HG02840 (cell line): ENCODE measurements around the gene GRHL3.

ENCODE experiments used
- ATAC-seq: cut with Tn5 transposase; IDR thresholded peaks from one replicate; pipeline ENCODE4 v1.9.1; 2021; ENCODE audit warnings: mild to moderate bottlenecking, moderate library complexity, moderate number of reproducible peaks; ENCODE audit not compliant: unreplicated experiment, low FRiP score

The GRHL3 gene

DNA sequence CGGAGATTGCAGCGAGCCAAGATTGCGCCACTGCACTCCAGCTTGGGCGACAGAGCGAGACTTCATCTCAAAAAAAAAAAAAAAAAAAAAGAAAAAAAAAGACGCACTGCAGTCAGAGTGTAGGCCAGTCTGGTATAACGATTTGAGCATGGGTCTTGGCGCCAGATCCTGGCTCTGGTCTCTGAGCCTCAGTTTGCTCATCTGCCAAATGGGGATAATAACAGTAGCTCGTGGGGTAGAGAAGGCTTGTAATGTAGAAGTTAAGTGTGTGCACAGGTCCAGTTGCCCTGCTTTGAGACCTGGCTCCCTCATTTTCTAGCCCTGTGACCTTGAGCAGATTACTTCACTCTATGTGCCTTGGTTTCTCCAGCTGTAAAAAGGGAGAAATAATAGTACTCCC lies 26.3 kb upstream of the GRHL3 start:
- ATAC-seq = no peak

DNA sequence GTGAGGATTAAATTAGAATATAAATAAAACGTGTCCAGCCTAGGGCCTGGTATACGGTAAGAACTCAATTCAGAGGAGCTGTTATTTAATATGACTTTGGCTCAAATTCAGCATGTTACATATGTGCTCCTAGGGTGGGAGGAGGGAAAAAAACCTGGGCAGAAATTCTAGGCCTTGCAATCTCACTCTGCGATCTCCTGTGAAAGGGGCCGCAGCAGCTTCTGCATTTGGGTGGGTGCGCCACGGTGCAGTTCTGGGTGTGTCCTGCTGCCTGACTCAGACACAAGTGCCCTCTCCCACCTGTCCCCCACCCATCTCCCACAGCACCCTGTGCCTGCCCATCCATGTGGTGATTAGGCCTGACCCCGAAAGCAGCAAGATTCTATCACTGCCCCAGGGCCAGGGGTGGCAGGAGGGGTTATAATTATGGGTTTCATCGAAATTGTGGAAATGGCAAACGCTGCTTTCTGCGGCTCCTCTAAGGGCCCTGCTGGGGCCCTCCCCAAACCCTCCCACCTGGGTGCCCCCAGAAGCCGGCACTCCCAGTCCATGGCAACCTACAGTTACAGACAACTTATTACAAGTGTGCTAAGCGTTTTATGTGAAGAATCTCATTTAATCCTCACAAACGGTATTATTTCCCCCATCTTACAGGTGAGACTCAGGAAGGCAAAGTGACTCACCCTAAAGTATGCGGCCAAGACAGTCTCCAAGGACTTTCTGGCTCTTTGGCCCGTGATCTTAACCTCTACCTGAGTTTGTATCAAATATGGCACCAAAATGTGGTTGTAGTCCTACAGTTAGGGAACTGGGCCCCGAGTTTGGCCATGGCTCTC lies 25.5 kb upstream of the GRHL3 start:
- ATAC-seq = no peak

DNA sequence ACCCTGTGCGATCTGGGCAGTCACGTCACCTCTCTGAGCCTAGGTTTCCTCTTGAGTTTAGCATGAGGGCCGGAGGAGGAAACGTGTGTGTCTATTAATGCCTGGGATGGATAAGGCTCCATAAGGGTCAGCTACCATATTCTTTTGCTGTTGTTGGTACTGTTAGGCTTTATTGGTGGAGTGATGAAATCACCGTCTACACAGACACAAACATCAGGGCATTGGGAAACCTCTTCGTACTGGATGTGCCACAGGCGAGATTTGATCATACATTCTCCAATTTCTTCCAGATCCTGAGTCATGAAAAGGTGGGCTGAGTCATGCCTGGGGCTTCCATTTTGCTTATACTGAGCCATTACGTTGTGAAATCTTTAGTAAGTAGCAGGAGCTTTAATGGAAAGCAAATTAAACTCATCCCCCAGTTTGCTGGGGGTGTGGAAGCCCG lies 24.9 kb upstream of the GRHL3 start:
- ATAC-seq = no peak

DNA sequence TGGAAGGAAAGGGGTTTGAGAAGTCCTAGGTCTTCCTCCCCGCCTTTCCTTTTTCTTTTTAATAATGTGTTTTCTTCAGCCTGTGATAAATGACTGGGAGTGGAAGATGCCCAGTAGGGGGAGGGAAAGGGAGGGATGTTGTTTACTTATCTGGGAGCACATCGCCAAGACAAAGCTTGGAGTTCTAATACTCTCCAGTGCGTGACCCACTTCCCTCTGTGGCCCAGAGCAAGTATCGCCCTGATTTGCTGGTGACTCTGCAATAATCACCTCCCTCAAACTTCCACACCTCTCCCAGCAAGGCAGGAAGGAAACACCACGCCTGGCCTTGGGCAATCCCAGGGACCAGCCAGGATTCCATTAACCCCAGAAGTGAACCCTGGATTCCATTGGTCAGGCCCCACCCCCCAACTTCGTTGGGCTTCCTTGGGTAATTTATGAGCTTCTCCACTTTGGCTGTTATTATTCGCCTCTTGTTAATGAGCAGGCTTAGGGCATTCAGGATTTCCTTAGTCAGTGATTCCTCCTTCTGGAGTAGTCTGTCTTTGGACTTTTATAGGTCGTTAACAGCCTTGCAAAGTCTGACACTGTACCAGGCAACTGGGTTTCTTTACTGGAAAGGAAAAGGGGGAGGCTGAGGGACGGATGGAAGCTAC lies 24.3 kb upstream of the GRHL3 start:
- no peak for ATAC-seq

DNA sequence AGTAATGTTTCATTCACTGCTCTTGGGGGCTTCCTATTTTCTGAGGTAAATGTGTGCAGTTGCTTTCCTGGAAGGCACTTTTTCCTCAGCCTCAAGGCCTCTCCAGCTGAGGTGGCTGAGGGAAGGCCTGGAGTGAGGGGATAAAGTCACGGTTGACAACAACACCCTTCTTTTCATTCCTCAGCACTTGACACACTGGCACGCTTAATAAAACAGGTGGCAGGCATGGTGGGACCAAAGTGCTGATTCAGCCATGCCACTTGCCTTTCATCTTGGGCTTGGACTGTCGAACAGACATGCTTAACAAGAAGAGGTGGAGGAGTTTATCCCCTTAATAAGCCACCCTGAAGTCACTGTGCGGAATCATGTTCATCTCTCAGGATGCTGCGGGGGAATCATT lies 23.6 kb upstream of the GRHL3 start:
- no peak for ATAC-seq

DNA sequence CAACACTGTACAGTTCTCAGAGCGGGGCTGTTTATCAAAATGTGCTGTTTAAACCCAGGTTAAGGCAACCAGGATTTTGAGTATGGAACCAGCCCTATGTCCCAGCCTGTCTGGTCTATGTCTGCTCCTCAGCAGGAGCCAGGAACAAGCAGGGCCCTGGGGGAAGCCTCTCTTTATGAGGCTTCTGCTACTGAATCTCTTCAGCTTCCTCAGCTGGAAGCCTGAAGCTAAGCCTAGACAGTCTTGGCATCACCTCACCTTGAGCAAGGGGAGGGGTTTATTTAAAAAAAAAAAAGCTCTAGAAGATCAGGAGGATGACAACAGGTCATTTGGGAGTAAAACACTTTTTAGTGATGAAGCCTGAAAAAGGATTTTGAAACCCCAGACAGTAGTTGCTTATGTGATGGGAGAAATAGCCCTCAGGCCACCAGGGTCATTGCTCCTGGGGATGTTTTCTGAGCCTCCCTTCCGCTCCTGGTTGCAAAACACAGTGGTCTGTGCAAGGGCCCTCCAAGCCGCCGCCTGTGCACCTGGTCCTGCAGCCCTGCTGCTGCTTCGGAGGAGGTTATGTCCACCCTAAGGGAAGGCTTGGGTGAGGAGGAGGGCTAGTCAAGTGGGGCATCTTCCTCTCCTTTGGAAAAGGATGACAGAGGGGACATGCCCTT lies 21.8 kb upstream of the GRHL3 start:
- no peak for ATAC-seq

DNA sequence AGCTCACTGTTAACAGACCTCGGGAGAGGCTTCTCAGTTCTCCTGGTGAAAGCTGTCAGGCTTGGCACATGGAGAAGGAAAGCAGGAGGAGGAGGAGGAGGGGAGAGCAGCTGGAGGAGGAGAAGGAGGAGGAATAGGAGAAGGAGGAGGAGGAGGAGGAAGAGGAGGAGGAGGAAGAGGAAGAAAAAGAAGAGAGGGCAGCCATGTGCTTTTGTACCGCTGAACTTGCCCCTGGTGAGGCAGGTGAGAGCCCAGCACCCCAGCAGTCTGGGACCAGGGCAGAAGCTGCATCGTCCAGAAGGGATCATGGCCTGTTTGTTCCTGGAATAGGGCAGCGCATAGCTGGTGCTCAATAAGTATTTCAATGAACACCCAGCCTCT lies 21.3 kb upstream of the GRHL3 start:
- ATAC-seq = no peak

DNA sequence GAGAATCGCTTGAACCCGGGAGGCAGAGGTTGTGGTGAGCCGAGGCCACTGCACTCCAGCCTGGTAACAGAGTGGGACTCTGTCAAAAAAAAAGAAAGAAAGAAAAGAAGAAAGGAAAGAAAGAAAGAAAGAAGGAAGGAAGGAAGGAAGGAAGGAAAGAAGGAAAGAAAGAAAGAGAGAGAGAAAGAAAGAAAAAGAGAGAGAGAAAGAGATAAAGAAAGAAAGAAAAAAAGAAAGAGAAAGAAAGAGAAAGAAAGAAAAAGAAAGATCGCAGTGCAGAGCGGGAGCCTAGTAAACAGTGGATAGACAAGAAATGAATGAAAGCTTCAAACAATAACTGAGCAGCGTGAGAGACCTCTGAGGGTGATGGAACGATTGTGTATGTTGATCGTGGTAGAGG lies 20.6 kb upstream of the GRHL3 start:
- ATAC-seq = no peak

DNA sequence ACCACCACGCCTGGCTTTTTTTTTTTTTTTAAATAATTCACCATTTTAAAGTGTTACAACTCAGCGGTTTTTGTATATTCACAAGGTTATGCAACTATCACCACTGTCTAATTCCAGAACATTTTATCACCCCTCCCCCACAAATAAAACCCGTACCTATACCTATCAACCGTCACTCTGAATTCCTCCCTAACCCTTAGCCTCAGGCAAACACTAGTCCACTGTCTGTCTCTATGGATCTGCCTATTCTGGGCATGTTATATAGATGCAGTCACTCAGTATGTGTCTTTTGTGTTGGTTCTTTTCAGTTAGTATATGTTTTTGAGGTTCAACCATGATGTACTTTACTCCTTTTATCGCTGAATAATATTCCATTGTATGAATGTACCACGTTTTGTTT lies 19.3 kb upstream of the GRHL3 start:
- no peak for ATAC-seq

DNA sequence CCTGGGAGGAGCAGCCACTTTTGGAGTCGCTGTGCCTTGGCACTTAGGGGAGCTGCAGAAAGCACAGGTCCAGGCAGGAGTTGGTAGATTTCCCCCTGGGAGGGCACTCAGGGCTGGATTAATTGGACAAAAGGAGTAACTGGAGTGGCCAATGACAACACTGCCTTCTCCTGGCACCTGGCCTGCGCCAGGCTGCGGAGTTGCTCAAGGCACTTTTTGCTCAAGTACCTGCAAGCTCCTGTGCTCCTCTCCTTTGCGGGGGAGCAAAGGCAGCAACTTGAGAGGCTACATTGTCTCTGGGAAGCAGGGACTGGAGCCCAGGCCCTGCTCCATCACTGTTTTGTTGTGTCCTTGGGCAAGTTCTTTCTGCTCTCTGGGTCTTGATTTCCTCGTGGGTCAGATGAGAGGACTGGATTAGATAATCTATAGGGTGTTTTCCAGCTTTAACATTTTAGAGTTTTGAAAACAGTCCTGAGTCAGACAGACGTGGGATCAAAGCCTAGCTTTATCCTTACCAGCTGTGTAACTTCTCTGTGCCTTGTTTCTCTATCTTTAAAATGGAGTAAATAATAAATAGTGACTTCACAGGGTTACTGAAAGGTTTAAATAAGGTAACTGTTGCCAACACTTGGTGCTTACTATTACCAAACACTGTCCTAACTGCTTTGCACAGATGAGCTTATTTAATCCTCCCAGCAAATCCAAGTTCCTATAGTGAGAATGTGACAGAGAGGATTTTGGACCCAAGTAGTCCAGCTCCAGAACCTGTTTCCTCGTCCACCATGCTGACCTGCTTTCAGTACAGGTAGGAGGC lies 18.0 kb upstream of the GRHL3 start:
- no peak for ATAC-seq

DNA sequence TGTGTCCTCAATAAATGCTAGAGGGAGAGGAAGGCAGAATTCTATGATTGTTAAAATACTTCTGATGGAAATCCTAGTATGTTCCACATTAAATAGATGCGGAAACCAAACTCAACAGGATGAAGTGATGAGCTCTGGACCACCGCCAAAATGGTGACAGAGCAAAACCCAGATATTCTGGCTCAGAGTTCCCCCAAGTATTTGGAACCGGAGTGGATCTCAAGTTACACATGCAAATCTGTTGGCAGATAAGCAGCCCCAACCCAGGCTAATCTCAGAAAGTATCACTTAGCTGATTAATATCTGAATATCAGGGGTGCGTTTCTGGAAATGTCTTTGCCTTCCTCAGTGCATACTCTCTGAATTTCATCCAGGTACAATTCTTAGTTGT lies 17.4 kb upstream of the GRHL3 start:
- no peak for ATAC-seq

DNA sequence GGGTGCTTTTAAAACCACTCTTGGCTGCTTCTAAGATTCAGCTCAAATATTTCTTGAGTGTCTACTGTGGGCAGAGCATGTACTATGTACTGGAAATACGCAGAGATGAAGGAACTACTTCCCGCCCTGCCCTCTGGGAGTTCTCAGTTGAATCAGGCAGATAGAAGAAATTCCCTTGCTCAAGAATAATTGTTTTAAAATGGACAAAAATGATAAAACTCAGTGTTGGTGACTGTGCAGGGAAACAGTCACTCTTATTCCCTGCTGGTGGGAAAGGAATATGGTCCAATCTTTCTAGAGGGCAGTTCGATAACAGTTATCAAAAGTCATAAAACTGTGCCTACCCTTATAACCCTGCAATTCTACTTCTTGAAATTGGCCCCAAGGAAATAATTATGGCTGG lies 16.9 kb upstream of the GRHL3 start:
- ATAC-seq = no peak

DNA sequence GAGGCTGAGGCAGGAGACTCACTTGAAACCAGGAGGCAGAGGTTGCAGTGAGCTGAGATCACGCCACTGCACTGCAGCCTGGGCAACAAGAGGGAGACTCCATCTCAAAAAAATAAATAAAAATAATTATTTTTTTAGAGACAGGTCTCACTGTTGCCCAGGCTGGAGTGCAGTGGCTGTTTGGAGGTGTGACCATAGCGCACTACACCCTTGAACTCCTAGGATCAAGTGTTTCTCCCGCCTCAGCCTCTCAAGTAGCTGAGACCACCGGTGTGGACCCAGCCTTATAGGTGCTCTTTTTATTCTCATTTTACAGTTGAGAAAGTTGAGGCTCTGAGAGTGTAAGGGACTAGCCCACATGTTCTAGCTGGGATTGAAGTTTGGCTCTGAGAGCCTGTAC lies 15.6 kb upstream of the GRHL3 start:
- ATAC-seq = no peak

DNA sequence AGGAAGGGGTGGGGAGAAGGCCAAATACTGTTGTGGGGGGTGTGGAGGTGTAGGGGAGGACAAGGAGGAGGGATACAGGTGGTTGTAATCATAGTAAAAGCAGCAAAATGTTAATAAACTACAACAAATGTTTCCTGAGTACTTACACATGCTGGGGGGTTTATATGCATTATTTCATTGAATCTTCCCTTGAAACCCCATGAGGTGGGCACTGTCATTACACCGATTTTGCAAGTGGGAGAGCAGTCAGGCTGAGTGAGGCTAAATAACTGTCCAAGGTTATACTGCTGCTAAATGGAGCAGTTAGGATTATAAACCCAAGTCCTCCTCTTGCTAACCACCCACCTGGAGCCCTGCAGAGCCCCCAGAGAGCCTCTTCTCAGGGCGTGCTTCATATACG lies 14.4 kb upstream of the GRHL3 start:
- no peak for ATAC-seq

DNA sequence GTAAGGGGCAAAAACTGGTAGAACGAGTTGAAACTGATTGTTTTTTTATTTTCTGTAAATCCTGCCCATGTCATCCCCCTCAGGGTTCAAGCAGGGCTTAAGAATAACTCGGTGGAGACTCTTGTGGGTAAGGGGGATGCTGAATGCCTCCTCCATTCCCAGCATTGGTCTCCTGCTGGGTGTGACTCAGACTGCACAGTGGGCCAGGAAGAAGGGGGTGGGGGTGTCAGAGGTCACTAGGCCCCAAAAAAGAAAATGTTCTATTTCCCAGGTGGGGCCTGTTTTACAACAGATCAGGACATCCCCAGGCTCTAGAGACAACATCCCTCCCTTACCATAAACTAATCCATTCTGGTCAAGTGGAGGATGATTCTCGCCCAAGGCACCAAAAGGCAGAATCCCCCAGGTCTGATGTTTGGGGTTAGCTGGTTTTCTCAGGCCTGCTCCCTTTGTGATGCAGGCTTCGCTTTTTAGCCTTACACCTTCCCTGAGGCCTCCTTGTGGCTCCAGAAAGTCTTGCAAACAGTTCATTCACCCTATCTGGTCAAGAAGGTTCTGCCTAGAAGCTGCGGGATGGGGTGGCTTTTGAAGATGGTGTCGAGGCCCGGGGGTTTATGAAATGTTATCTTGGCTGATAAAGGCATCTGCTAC lies 10.7 kb upstream of the GRHL3 start:
- no peak for ATAC-seq

DNA sequence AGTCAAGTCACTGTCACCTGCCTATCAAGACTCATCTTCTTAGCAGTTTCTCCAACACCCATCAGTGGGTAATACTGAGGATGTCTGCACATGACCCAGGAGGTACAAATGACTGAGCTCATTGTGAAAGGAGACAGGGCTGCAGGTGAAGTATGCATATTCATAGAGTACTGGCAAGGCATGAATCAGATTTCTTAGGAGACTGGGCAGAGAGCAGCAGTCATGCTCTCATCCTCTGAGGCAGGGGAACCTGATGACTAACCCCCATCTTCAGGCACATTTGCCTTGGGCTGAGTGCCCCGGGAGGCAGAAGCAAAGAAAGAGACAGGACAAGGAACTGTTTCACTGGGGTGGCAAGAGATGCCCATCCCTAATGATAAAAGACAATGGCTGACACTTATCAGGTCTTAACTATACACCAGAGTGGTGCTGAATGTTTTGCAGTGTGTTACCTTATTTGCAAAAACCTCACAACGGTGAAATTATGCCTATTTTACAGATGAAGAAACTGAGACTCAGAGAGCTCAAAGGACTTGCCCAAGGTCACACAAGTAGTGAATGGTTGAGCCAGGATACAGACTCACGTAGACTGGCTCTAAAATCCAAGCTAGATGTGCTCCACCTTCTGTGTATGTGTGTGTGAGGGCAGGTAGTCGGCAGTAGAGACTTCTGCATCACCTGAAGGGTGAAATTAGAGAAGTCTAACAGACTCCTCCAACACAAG lies 9.2 kb upstream of the GRHL3 start:
- no peak for ATAC-seq

DNA sequence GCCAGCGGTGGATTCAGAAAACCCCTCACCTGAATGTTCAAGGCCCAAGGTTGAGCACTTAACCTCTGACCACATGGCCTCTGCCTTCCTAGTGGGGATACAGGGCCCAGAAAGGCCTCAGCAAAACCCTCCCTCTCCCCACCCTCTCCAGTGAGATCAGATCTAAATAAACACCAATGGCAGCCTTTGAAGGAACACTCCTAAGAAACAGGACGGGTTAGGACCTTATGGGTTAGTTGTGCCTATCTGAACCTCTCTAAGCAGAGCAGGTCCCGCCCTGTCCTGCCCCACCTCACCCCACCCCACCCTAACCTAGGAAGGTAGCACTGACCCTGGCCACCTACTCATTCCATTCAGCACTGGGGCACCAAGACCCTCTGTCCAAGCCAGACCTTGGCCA lies 7.9 kb upstream of the GRHL3 start:
- ATAC-seq = no peak

DNA sequence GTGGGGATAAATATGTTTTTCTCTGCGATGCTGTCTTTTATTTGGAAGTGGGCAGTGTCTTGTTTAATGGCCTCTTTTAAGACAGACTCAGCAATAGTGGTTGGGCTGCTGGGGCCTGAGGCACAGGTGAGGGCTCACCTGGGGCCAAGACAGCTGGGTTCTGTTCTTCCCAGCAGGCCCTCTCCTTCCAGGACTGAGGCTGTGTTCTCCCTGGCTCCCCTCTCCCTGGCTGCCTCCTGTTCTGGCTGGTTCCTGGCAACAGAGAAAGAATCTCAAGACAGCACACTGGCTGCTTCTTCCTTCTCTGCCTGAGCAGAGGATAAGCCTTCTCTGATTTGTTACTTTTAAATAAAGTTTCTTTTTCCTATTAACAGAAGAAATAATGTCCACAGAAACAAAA lies 7.4 kb upstream of the GRHL3 start:
- no peak for ATAC-seq

DNA sequence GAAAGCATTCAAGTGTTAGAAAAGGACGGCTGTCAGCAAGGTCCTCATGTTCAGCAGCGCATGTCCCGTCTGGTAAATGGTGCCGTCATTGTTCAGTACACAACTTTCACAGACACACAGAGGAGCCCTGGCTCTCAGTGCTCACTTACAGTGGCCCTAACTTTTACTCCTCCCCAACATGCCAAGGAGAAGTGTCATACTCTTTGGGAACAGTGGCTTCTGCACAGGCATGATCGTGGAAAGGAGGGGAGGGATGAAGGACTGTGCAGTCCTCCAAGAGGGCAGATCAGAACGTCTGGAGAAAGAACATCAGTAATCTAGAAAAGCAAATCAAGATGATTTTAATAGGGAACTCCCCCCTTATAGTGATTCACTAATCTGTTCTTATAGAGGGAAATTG lies 3.8 kb upstream of the GRHL3 start:
- ATAC-seq = no peak

DNA sequence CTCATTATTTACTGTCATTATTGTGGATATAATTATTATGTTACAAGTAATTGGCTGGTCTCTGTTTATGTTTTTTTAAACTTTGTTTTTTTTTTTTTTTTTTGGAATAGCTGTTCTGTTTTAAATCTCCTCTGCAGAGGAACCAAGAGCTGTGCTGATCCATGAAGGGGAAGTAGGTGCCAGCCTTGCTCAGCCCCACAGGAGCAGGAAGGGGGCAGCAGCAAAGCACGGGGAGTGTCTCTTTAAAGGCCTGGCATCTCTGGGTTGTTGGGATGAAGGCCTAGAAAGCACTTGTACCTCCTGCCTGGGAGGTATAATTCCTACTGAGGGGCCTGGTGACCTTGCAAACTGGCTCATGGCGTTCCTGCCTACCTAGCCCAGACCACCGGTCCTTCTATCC lies 2.5 kb upstream of the GRHL3 start:
- ATAC-seq = no peak
